Gastroesophageal sphincter (tissue), 4 donors: ENCODE data around the gene EIF1B. TPM values are rescaled to one million over a fixed set of nuclear protein-coding genes. Genes with fewer than 3 reads are reported as not detected.
"Not testable (repeated sequence)": the region's sequence is repeated elsewhere in the genome, so short reads cannot be mapped to it uniquely, and the experiment has no call there.

Experiments
- ATAC-seq: fragments of 150-250 bp; one replicate; pipeline ENCODE4 v1.9.1; 2016; ENCODE audit warnings: mild to moderate bottlenecking, moderate library complexity
- H3K27ac ChIP-seq, 4 donors: fragments of 200-600 bp; sonication (generic) in 3 of 4; 1 replicate in 3 of 4; 2 replicates in 1 of 4; pipeline ENCODE4 v1.5.1; 2016 to 2019
- H3K27me3 ChIP-seq: fragments of 200-600 bp; sonication (generic); one replicate; pipeline ENCODE4 v1.5.1; 2019
- H3K36me3 ChIP-seq, 2 donors: fragments of 200-600 bp; sonication (generic); one replicate each; pipeline ENCODE4 v1.5.1; 2019; ENCODE audit warnings: control low read depth in 1 of 2
- H3K4me1 ChIP-seq, 3 donors: fragments of 200-600 bp; sonication (generic); 1 replicate in 2 of 3; 2 replicates in 1 of 3; pipeline ENCODE4 v1.5.1; 2016 to 2019; ENCODE audit warnings: control low read depth in 2 of 3
- H3K4me3 ChIP-seq, 2 donors: fragments of 200-600 bp; sonication (generic); one replicate each; pipeline ENCODE4 v1.5.1; 2019; ENCODE audit warnings: mild to moderate bottlenecking in 1 of 2, moderate library complexity in 1 of 2
- H3K9me3 ChIP-seq, 3 donors: fragments of 200-600 bp; sonication (generic); one replicate each; pipeline ENCODE4 v1.5.1; 2017 to 2019; ENCODE audit warnings: control low read depth in 2 of 3
- EP300 ChIP-seq: sonication (generic); formaldehyde crosslinking; IDR thresholded peaks from one replicate; pipeline ENCODE4 v1.6.1; 2017; ENCODE audit warnings: antibody characterized with exemption, mild to moderate bottlenecking
- POLR2A ChIP-seq, 2 donors: fragments of 450-650 bp; IDR thresholded peaks; one replicate each; pipeline ENCODE4 v1.6.1; 2017; ENCODE audit warnings: antibody characterized with exemption in 2 of 2, mild to moderate bottlenecking in 2 of 2, moderate library complexity in 1 of 2
- POLR2AphosphoS5 ChIP-seq: sonication (generic); formaldehyde crosslinking; IDR thresholded peaks from one replicate; pipeline ENCODE4 v1.6.1; 2017; ENCODE audit warnings: antibody characterized with exemption
- WGBS, 2 donors: methylation state at CpG; one replicate each; pipeline ENCODE4 v1.1.5; 2018; ENCODE audit warnings: low coverage in 1 of 2; 5-methylcytosine and 5-hydroxymethylcytosine counted together
- total RNA-seq, 4 donors: library from RNA; depleted of rRNA; stranded (reverse); fragments of >200 nt; gene quantifications; one replicate each; pipeline ENCODE4 v1.1.0, GENCODE V29; 2016
- TF ChIP-seq, protein P1 (sequence below), 4 experiments: fragments of 200-600 bp in 2 of 4; fragments of 450-650 bp in 2 of 4; sonication (generic) in 1 of 4; IDR thresholded peaks; one replicate each; pipeline ENCODE4 v1.5.1; 2017 to 2019; ENCODE audit warnings: antibody characterized with exemption in 4 of 4, mild to moderate bottlenecking in 2 of 4, moderate library complexity in 2 of 4

EIF1B gene
- total RNA-seq, 4 donors from 2014 or later, result 26.8 to 49.2 (median 38.0) TPM

GRCh38 chr3:40268802-40269524 is 40.5 kb upstream of the EIF1B start:
- H3K4me1 ChIP-seq, result no peaks in the 10 kb centered on the region
- H3K36me3 ChIP-seq, result no peaks in the 10 kb centered on the region
- H3K27ac ChIP-seq, result no peak overlapping the region
- TF ChIP-seq, protein P1, sequence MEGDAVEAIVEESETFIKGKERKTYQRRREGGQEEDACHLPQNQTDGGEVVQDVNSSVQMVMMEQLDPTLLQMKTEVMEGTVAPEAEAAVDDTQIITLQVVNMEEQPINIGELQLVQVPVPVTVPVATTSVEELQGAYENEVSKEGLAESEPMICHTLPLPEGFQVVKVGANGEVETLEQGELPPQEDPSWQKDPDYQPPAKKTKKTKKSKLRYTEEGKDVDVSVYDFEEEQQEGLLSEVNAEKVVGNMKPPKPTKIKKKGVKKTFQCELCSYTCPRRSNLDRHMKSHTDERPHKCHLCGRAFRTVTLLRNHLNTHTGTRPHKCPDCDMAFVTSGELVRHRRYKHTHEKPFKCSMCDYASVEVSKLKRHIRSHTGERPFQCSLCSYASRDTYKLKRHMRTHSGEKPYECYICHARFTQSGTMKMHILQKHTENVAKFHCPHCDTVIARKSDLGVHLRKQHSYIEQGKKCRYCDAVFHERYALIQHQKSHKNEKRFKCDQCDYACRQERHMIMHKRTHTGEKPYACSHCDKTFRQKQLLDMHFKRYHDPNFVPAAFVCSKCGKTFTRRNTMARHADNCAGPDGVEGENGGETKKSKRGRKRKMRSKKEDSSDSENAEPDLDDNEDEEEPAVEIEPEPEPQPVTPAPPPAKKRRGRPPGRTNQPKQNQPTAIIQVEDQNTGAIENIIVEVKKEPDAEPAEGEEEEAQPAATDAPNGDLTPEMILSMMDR (IDR thresholded peaks at IDR 0.05), result no peak
- TF ChIP-seq EP300 (no peak), POLR2A (IDR thresholded peaks at IDR 0.05) (no peak)
- ATAC-seq, result no peak
- no peaks in the 10 kb centered on the region for H3K27me3 ChIP-seq
- 100% methylated on average over 1 to 2 of the region's 2 CpGs for WGBS, 2 donors
- no peaks in the 10 kb centered on the region for H3K9me3 ChIP-seq
- no peak overlapping the region for H3K4me3 ChIP-seq

- Histone ChIP-seq H3K9me3 (no peaks in the 10 kb centered on the region), H3K27me3 (no peaks in the 10 kb centered on the region), H3K27ac (no peak overlapping the region), H3K4me1 (no peaks in the 10 kb centered on the region), H3K36me3 (no peaks in the 10 kb centered on the region), H3K4me3 (no peak overlapping the region)
- TF ChIP-seq, protein P1 (IDR thresholded peaks at IDR 0.05), result no peak
- TF ChIP-seq POLR2AphosphoS5, result no peak
- no peak for TF ChIP-seq EP300
- no peak for TF ChIP-seq POLR2A (IDR thresholded peaks at IDR 0.05)
- 0% methylated on average over 1 of the region's 1 CpG for WGBS, 2 donors
- no peak for ATAC-seq
Measured at GRCh38 chr3:40278791-40279190, 30.7 kb upstream of the EIF1B start.

GRCh38 chr3:40281995-40282394 is 27.5 kb upstream of the EIF1B start:
- Histone ChIP-seq H3K27me3 (no peaks in the 10 kb centered on the region), H3K9me3 (peaks cover 0 to 5% (median 0%) of the 10 kb centered on the region in 3 donors), H3K4me3 (no peak overlapping the region), H3K4me1 (no peaks in the 10 kb centered on the region), H3K36me3 (no peaks in the 10 kb centered on the region), H3K27ac (no peak overlapping the region)
- WGBS, 2 donors, result 36 to 47% methylated on average over 2 of the region's 2 CpGs
- no peak for ATAC-seq
- no peak for TF ChIP-seq EP300
- TF ChIP-seq POLR2A (IDR thresholded peaks at IDR 0.05), result no peak
- no peak for TF ChIP-seq POLR2AphosphoS5
- TF ChIP-seq, protein P1 (IDR thresholded peaks at IDR 0.05), result no peak

- WGBS, 2 donors, result 91 to 94% methylated on average over 2 to 5 of the region's 5 CpGs
- H3K27ac ChIP-seq, H3K4me3 ChIP-seq, H3K27me3 ChIP-seq, H3K9me3 ChIP-seq, ATAC-seq, H3K36me3 ChIP-seq, H3K4me1 ChIP-seq: not testable (repeated sequence)
Measured at GRCh38 chr3:40283057-40283456, 26.4 kb upstream of the EIF1B start.

- Histone ChIP-seq H3K9me3 (peaks cover 0 to 5% (median 0%) of the 10 kb centered on the region in 3 donors), H3K4me1 (no peaks in the 10 kb centered on the region), H3K27me3 (no peaks in the 10 kb centered on the region), H3K36me3 (peaks cover 0 to 13% of the 10 kb centered on the region in 2 donors), H3K27ac (no peak overlapping the region), H3K4me3 (no peak overlapping the region)
- 88 to 92% methylated on average over 2 of the region's 2 CpGs for WGBS, 2 donors
- ATAC-seq, result no peak
- no peak for TF ChIP-seq EP300
- TF ChIP-seq POLR2A (IDR thresholded peaks at IDR 0.05), result no peak
- TF ChIP-seq POLR2AphosphoS5, result no peak
- TF ChIP-seq, protein P1 (IDR thresholded peaks at IDR 0.05), result no peak
Measured at GRCh38 chr3:40287248-40287647, 22.3 kb upstream of the EIF1B start.
